ENCODE measurements around the gene MYBL2. TPM values are rescaled to one million over a fixed set of nuclear protein-coding genes. Genes with fewer than 3 reads are reported as not detected.

The MYBL2 gene
- total RNA-seq, 1 donor from 2014 or later = 1.4 TPM

DNA sequence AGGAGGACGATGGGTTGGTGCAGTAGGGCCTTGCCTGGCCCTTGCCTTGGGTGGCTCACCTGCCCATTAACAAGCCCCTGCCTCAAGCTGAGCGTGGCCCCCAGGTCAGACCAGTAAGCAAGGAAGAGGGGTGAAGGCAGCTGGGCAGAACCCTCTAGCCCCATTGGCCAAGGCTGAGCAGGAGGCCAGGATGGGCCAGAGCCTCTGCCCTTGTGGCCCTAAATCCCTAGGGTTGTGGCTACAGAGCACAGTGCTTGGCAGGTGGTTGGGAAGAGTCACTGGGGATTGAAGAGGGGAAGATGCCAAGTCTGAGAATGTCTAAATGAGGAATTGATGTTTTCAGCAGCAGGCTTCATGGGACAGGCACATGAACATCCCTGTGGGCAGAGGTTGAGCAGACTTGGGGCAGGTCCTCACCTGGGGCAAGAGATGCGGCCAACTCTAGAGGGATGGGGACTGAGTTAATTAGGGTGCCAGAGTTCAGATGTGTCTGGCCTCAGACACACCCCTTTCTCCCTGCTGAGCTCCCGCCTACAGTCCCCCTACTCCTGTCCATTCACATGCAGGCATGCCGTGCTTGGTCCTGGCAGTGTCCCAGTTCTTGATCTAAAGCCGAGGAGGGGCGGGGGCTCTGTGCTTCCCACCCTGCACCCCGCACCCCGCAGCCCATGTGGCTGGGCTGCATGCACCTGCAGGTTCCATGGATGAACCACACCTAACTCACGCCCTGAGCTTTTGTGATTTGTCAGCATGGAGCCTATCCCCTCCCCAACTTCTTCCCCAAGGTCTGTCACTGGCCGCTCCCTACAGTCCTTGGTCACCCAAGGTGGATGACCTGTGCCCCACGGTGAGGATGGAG is 50.1 kb downstream of the MYBL2 start:
- ATAC-seq (no peak), DNase-seq (ENCODE audit: missing footprints) (no peak)
- intact Hi-C loops (cut with DNase I) = no loop called here

DNA sequence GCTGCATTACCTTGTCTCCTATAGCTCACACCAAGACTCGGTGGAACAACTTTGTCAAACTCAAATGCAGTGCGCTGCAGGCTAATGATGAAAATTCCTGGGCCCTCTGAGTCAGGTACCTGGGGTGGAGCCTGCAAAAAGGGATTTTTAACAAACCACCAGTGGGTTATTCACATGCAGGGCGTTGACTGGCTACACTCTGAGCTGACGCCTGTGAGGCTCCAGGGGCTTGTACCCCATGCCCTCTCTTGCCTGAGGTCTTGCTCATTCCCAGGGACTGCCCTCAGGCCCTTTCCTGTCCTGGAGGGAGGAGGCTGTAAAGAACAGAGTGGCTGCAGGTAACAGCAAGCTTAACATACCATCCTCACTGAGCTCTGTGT is 50.7 kb downstream of the MYBL2 start:
- DNase-seq (ENCODE audit: missing footprints) = no peak
- intact Hi-C loops (cut with DNase I) = no loop called here

DNA sequence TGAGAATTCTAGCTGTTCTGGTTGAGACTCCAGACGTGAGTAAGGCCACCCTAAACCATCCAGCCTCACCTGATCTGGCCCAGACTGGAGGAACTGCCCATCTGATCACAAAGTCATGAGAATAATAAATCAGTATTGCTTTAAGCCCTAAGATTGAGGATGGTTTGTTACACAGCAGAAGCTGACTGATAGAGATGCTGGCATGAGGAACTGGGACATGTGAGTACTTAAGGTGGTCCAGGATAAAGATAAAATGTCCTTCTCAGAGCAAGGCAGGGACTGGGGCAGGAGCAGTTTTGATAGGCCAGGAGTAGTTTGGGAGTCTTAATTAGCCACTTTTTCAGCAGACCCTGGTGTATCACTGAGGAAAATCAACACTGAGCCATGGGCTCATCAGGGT is 53.1 kb downstream of the MYBL2 start:
- intact Hi-C loops (cut with DNase I) = no loop called here
- DNase-seq (ENCODE audit: missing footprints) (no peak), ATAC-seq (no peak)

More for the DNA sequence above, 50.7 kb downstream of the MYBL2 start:
- ATAC-seq = no peak

DNA sequence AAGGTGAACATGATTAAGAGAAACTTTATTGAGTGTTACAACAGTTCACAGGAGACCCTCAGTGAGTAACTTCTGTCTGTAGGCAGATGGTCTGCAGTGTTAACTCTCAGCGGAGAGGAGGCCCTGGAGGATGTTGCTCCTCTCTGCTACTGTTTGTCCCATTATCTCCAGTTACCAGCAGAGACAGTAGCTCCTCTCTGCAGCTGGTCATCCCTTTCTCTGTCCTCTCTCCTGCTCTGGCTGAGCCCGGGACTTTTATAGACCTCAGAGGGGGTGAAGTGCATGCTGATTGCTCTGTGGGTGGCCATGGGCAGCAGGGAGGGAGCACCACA is 54.1 kb downstream of the MYBL2 start:
- intact Hi-C loops (cut with DNase I) = no loop called here
- DNase-seq (ENCODE audit: missing footprints) (no peak), ATAC-seq (no peak)

DNA sequence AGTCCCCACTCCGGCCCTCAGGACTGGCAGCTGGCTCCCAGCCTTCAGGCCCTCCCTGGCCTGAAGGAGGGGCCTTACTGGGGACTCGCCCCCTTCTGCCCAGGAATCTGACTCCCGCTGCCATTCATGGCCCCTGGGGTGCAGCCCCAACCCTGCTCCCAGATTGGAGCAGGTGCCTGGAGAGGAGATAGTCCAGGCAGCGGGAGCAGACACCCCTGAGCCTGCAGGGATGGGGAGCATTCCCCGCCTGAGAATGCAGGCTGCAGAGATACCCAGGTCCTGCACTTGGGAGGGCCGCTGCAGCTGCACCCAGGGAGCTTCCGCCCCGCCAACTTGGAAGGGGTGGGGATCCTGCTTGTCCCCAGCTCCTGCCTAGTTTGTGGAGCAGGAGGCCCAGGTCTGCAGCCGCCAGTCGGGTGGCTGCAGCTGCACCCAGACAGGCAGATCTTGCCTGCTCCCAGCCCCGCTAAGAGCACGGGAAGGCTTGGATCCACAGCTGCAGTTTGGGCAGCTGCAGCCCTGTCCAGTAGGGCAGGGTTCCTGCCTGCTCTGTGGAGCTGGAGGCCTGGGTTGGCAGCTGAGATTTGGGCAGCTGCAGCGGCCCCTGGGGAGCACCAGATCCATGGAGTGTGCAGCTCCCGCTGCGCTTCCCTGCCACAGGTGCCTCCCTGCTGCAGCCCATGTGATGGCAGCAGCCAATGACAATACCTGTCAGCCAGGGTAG is 54.7 kb downstream of the MYBL2 start:
- intact Hi-C loops (cut with DNase I) = no loop called here
- DNase-seq (ENCODE audit: missing footprints) (no peak), ATAC-seq (peak; percentile 44)

DNA sequence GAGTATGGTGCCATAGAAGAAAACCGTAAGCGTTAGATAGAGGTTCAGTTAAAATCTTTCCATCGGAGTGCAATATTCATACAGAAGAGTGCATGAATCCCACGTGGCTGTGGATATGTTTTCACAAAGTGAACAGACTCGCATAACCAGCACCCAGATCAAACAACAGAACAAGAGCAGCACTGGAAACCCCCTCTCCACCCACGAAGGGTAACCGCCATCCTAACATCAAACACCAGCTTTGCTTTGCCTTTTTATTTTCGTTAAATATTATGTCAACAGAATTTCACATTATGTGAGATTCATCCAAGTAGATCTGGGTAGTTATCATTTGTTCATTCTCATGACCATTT is 55.2 kb downstream of the MYBL2 start:
- intact Hi-C loops (cut with DNase I) = no loop called here
- DNase-seq (ENCODE audit: missing footprints) (no peak), ATAC-seq (no peak)

DNA sequence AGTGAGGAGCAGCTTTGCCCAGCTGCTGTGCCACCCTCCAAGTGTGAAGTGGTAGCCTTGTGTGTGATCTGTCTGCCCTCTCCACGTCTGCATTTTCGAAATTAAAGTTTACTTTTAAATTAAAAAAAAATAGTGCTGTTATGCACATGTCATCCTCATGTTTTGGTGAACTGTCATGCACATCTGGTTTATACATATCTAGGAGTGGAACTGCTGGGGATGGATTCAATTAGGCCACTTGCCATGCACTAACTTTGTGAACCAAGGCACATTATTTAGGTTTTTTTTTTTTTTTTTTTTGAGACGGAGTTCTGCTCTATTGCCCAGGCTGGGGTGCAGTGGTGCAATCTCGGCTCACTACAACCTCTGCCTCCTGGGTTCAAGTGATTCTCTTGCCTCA is 56.3 kb downstream of the MYBL2 start:
- ATAC-seq (no peak), DNase-seq (ENCODE audit: missing footprints) (no peak)
- intact Hi-C loops (cut with DNase I) = no loop called here

DNA sequence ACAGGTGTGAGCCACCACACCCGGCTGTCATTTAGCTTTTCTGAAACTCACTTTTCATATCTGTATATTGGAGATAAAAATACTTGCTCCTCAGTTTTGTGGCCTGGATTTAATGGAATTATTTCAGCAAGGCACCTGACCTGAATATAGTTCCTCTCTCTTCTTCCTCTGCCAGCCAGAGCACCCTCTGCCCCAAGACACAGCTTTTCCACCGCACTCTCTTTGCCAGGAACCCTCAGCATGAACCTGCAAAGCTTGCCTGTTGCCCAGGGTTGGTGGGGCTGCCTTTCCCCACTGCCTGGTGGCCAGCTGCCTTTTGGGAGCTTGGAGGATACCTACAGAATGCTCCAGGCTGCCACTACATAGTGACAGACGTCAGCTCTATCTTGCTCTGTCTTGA is 56.8 kb downstream of the MYBL2 start:
- no peak for ATAC-seq
- intact Hi-C loops (cut with DNase I) = no loop called here
- DNase-seq (ENCODE audit: missing footprints) = no peak

DNA sequence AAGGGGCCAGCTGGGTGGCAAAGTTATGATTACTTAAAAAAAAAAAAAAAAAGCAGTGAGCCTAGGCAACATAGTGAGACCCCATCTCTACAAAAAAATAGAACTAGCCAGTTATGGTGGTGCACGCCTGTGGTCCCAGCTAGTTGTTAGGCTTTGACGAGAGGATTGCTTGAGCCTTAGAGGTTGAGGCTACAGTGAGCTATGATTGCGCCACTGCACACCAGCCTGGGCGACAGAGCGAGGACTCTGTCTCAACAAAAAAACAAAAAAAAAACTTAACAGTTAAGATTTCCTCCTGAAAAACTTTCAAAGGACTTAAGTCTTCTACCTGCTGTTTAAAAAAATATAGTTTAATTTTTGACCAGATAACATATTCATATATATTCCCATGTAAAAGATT is 57.5 kb downstream of the MYBL2 start:
- DNase-seq (ENCODE audit: missing footprints) (no peak), ATAC-seq (no peak)
- intact Hi-C loops (cut with DNase I) = no loop called here

DNA sequence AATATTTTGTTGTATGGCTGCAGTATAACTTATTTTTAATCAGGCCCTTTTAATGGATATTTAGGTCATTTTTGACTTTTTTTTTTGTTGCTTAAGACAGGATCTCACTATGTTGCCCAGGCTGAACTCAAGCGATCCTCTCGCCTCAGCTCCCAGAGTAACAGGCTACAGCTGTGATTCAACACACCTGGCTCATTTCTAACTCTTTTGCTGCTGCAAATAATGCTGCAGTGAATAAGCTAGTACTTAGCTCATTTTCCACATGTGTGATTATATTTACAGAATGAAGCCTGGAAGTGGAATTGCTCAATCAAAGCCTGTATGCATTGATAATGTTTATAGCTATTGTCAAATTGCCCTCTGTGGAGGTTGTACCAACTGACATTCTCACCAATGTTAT is 58.8 kb downstream of the MYBL2 start:
- no peak for ATAC-seq

DNA sequence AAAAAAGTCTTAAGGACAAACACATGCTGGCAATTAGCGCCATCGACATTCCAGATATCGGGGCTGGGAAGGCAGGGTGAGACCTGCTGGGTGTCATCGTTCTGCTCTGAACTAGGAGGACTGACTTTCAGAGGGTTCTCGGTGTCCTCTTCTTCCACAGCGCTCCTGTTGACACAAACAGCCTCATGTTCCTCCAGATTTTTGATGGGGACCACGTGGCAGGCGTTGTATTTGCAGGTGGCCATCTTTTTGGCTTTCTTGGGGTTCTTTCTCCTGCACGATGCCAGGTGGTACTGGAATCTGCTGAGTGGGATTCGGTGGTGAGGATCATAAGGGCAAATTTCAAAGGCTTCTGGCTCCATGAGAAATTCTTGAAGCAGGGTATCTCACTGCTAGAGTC is 59.4 kb downstream of the MYBL2 start:
- ATAC-seq = no peak

More for the DNA sequence above, 58.8 kb downstream of the MYBL2 start:
- DNase-seq (ENCODE audit: missing footprints) = no peak
- intact Hi-C loops (cut with DNase I) = no loop called here

DNA sequence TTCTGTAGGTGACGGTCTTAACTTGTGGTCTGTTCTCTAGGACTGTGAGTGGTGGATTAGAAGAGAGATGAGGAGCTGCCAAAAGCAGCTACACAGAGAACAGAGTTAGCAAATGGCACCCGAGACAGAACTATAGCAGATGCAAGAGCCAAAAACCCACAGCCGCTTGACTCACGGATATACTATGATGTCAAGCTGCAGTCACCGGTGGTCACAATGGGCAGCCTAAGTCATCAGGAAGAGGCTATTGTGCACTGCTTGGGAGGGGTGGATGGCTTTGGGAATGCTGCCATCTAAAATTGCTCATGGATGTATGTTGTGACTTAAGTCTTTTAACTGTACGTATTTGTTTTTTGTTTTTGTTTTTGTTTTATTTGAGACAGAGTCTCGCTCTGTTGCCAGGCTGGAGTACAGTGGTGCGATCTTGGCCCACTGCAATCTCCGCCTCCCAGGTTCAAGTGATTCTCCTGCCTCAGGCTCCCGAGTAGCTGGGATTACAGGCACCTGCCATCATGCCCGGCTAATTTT is 60.0 kb downstream of the MYBL2 start, which contains the start of gene GTSF1L:
GTSF1L (minus strand) TSS at position 192 of the 528 bp plus-strand sequence. CDS start 308 bp downstream, outside the sequence.
- intact Hi-C loops (cut with DNase I) = no loop called here
- DNase-seq (ENCODE audit: missing footprints) (no peak), ATAC-seq (no peak)

More for the DNA sequence above, 59.4 kb downstream of the MYBL2 start:
- intact Hi-C loops (cut with DNase I) = no loop called here
- DNase-seq (ENCODE audit: missing footprints) = no peak

DNA sequence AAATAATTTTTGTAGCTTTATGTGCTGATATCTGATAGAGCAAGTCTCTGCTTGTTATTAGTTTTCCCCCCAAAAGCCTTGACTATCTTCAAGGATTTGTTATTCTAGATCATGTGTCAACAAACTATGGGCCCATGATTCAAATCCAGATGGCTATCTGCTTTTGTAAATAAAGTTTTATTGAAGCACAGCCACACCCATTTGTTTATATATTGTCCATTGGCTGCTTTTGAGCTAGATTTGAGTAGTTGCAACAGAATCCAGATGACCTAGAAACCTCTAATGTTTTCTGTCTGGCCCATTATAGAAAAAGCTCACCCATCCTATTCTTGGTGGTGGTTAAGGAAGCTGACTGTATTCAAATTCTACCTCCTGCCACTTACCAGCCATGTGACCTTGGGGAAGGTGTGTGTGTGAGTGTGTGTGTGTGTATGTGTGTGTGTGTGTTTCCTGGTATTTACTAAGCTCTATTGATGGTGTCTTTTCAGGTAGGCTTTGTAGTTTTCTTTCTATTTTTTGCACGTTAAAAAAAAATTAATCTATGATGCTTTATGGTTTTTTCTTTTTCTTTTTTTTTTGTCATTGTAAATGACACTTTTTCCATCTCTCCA is 61.2 kb downstream of the MYBL2 start:
- ATAC-seq = no peak
- no peak for DNase-seq (ENCODE audit: missing footprints)
- intact Hi-C loops (cut with DNase I) = no loop called here

DNA sequence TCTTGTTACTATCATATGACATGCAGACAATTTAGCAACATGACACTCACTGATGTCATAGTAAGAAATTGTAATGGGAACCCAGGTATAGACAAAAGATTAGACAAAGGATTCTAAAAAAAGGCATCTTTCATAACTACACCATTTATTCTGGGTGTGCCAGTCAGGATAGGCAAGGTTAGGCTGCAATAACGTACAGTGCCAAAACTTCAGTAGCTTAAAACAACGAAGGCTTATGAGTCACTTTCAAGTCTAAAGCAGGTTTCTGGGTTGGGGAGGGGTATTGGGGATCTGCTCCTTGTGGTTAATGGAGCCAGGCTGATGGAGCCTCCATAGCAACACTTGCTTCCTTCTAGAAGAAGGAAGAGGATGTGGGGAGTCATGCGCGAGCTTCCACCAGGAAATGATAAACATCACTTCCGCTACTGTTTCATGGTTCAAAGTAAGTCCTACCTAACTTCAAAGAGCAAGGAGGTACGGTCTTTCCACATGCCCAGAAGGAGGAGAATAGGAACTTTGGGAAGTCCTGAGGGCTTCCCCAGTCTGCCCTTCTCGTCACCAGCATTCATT is 61.9 kb downstream of the MYBL2 start:
- no peak for DNase-seq (ENCODE audit: missing footprints)
- intact Hi-C loops (cut with DNase I) = no loop called here
- no peak for ATAC-seq

DNA sequence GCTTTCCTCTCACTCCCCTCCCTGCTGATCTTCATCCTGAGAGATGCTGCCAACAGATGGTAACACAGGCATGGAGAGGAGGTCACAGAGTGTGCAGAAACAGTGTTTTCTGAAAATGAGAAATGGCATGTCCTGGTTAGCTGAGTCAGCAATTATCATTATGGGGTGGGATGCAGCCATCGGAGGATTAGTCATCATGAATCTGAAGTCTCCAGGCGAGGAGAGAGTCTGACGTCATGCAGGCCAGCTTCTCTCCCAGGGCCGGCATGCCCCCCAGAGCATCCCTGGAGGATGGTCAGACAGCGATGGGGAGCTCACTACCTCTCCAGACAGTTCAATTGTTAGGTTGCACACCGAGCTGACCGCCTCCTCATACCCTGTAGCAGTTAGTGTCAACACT is 64.6 kb downstream of the MYBL2 start:
- no peak for DNase-seq (ENCODE audit: missing footprints)
- ATAC-seq = no peak
- intact Hi-C loops (cut with DNase I) = no loop called here

DNA sequence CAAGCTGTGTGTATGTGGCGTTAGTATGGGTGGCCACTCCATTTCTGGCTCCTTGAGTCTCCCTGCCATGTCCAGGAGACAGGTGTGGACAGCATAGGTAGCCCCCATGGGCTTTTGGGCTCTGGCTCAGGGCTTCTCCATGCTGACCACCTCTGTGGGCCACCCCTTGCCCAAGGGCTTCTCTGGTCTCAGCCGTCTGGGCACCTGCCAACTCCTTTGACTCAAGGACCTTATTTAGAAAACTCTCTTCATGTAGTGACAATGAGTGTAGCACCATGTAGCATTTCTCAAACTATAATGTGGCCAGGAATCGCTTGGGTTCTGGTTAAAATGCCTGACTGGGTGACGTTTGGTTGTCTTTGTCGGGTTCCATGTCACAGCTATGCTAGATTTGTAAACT is 65.0 kb downstream of the MYBL2 start:
- intact Hi-C loops (cut with DNase I) = no loop called here
- ATAC-seq = no peak

DNA sequence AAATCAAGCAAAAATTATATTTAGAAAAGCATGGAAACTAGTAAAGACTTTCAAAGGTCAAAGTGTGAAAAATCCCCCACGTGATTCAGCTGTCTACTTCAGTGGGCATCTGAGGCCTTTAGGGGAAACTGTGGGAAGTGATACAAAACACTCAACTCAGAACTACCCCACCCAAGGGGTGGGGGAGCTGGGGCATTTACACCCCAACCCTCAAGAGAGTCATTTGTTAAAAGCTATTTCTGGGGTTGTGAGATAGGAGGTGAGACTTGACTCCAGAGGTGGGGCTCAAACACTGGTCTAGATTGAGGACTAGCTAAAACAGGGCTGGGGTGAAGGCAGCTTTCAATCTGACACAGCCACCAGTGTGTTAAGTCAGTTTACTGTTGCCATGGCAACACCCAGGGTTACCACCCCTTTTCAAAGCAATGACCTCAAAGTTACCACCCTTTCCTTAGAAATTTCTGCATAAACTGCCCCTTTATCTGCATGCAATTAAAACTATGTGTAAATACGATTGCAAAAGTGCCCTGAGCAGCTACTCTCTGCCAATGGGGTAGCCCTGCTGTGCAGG is 69.8 kb downstream of the MYBL2 start:
- ATAC-seq = no peak
- intact Hi-C loops (cut with DNase I) = no loop called here
- no peak for DNase-seq (ENCODE audit: missing footprints)

More for the DNA sequence above, 65.0 kb downstream of the MYBL2 start:
- DNase-seq (ENCODE audit: missing footprints) = no peak

DNA sequence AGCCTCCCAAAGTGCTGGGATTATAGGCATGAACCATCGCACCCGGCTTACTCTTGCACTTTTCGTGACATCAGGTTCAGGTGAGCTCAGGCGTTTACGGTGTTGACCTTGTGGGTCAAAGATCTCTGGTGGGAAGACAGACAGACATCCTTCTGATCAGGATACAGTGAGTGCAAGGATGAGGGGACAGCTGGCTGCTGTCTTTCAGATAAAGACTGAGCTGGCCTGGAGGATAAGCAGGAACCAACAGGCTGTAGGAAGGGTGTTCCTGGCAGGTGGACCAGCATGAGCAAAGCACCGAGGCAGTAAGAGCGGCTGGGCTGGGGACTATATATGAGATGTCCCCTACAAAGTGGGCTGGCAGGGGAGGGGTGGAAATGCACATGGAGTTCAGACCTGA is 71.0 kb downstream of the MYBL2 start:
- intact Hi-C loops (cut with DNase I) = no loop called here
- ATAC-seq (no peak), DNase-seq (ENCODE audit: missing footprints) (no peak)

DNA sequence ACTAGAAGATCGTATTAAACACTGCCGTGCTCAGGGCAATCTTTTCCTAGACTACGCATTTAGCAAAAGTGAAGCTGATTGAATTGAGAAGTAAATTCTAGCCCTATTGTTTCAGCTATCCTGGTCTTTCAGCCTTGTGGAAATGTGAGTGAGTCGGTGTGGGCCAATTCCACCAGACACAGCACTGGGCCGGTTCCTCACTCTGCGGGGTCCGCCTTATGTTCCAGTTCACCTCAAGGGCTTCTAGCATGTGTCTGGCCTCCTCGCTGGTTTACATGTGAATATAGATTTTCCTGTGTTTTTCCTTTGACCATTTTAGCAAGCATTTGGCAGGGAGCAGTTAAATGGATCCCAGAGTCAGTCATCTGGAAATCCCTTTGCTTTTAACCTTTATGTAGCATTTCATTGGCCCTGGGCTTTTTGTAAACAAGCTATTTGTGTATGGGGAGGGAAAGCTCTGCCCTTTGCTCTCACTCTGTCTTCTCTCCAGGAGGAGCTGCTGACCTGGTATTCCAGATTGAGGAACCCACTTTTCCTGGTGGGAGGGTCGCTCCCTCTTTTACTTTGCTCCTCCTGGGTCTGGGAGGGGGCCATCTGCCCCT is 72.3 kb downstream of the MYBL2 start:
- DNase-seq (ENCODE audit: missing footprints) = no peak
- intact Hi-C loops (cut with DNase I) = no loop called here
- ATAC-seq = no peak
